Activated CD8-positive, alpha-beta memory T cell treated with anti-CD3 and anti-CD28 coated beads, Interleukin-2, amount 50 U/mL, for 1 hour (primary cell): ENCODE results near the gene OR4K17.
"Not testable (repeated sequence)": the region's sequence is repeated elsewhere in the genome, so short reads cannot be mapped to it uniquely, and the experiment has no call there.

ENCODE experiments used
- DNase-seq: peaks from one replicate; pipeline ENCODE4 v3.0.0-alpha.2; 2020; ENCODE audit errors: extremely low read depth

Gene OR4K17

DNA sequence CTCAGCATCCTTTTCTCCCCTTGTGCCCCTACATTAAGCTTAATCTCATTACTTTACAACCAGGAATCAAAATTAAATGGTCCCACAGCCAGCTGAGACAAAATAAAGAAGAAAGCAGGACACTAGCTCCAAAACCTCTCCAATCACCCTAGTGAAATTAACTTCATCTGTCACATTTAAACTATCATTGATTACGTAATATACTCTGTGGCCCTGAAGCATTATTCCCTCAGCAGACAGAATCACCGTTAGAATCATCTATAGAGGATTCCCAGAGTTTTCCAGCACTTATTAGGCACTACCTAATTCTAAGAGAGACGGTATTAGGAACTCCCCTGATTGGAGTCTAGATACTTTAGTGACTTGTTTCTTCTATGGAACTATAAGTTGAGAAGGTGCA is at the start of gene OR4K17:
TSS of gene OR4K17 (plus strand) at position 302 of the 400 bp plus-strand sequence. CDS start 6,761 bp downstream, outside the sequence.
- DNase-seq: no peak

DNA sequence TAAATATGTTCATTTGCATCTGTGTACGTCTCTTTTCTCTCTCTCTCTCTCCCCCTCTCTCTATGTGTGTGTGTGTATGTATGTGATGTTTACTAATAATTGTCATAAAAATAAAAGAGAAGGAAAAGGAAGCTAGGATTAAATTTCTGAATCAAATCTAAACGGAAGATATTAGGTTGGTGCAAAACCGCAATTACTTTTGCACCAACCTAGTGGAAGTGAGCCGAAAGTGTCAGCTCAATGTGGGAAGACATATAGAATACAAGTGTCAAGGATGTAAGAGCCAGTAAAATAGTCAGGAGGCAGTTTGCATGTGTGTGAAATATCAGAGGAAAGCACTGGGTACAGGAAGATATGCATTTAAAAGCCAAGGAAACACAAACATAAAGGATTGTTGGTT is 18.5 kb upstream of the OR4K17 start:
- no peak for DNase-seq

GRCh38 chr14:20093442-20093841 is 17.1 kb upstream of the OR4K17 start:
- no peak for DNase-seq

DNA sequence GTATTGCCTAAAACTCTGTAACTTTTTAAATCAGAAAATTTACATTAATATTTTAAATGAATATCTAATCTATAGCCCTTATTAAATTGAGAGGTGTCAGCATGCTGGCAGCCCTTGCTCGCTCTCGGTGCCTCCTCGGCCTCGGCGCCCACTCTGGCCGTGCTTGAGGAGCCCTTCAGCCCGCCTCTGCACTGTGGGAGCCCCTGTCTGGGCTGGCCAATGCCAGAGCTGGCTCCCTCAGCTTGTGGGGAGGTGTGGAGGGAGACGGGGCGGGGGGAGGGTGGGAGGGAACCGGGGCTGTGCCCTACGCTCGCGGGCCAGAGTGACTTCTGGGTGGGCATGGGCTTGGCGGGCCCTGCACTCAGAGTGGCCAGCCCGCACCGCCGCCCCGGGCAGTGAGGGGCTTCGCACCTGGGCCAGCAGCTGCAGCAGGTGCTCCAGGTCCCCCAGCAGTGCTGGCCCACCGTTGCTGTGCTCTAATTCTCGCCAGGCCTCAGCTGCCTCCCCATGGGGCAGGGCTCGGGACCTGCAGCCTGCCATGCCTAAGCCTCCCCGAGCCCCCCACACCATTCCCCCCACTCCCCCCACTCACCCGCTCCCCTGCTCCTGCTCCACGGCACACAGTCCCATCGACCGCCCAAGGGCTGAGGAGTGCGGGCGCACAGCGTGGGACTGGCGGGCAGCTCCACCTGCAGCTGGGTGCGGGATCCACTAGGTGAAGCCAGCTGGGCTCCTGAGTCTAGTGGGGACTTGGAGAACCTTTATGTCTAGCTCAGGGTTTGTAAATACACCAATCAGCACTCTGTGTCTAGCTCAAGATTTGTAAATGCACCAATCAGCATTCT is 11.4 kb upstream of the OR4K17 start:
- not testable (repeated sequence) for DNase-seq

GRCh38 chr14:20112321-20112720 is 1.8 kb downstream of the OR4K17 start:
- no peak for DNase-seq

DNA sequence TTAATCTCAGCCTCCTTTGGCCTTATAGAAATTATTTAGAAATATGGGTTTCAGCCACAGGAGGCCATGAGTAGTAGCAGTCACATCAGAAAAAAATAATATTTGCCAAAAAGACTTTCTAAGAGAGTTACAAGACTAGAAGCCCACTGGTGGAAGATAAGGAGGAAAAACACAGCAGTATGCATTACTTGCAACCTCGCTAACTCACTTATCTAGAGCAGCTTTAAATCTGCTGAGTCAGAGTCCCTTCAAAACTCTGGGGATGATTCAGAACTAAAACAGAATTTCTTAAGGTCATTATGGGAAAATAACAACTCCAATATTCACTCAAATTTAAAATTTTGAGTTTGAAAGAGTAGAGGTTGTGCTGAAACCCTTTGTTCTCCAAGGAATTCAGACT is 6.2 kb downstream of the OR4K17 start:
- no peak for DNase-seq

GRCh38 chr14:20118795-20119194 is 8.3 kb downstream of the OR4K17 start:
- no peak for DNase-seq

- DNase-seq: no peak
Observed at GRCh38 chr14:20138520-20138919, 28.0 kb downstream of the OR4K17 start, which contains the start of gene OR4N5. Gene OR4N5, plus strand, starts transcription at chr14:20138820. Its CDS starts 4,916 bp downstream, at chr14:20143736.

- DNase-seq: no peak
Observed at GRCh38 chr14:20143911-20144310, 33.4 kb downstream of the OR4K17 start.

- DNase-seq: no peak
Observed at GRCh38 chr14:20144820-20145219, 34.3 kb downstream of the OR4K17 start.

- DNase-seq: no peak
Observed at GRCh38 chr14:20164462-20164861, 53.9 kb downstream of the OR4K17 start.

DNA sequence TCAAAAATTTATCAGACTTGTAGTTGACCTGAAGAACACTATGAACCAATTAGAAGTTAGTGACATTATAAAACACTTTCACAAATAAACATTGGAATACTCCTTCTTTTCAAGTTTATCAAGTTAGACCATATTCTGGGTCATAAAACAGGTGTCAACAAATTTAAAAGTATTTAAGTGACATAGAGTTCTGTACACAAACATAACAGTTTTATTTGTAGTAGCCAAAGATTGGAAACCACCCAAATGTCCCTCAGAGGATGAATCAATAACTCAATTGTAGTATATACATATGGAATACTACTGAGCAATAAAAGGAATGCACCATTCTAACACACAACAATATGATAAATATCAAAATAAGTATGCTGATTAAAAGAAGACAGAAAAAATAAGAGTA is 56.6 kb downstream of the OR4K17 start:
- DNase-seq: no peak

GRCh38 chr14:20169852-20170251 is 59.3 kb downstream of the OR4K17 start:
- not testable (repeated sequence) for DNase-seq
